ENCODE results near the gene CLSTN1. TPM values are rescaled to one million over a fixed set of nuclear protein-coding genes. Genes with fewer than 3 reads are reported as not detected.

CLSTN1 gene
- total RNA-seq, 1 donor from 2014 or later, result 179 TPM

DNA sequence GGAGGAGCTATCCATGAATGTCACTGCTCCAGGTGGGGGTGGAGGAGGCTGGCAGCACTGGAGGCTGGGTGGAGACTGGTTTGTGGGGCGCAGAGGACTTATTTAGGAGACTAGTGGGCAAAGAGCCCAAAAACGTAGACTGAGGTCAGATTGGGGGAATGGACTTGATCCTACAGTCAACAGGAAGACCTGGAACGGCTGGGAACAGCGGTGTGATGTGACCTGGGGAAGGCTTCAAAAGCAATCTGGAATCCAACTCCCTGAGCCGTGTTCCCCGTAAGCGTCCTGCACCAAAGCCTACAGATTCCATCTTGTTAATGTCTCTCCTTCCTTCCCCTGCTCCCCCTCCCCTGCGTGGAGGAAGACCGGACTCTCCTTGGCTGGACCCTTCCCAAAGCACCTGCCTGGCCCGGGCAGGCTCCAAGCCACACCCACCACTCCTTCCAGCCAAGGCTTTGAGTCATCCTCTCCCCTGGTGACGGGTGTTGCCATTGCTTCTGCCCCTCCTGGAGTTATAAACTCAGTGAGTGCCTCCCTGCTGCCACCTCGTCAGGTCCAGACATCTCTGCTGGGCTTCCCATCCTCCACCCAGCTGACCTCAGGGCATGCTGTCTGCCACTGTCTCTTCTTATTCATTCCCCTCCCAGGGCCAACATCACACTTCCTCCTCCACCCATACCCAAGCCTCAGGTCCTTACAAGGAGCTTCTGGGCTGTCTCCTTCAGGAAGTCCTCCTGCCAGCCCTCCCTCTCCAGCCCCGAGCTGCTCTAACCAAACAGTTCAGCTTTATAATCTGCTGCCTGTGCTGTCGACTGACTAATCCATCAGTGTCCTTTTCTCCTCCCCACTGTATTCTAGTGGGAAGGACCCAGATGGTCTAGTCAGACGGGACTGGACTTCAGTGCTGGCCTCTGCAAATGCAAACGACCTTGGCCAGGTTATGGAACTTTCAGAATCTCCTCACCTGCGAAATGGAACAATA, 1.6 kb upstream of the CLSTN1 start:
- no peaks in the 10 kb centered on the region for H3K9me3 Mint-ChIP-seq (ENCODE audit: unreplicated experiment)

DNA sequence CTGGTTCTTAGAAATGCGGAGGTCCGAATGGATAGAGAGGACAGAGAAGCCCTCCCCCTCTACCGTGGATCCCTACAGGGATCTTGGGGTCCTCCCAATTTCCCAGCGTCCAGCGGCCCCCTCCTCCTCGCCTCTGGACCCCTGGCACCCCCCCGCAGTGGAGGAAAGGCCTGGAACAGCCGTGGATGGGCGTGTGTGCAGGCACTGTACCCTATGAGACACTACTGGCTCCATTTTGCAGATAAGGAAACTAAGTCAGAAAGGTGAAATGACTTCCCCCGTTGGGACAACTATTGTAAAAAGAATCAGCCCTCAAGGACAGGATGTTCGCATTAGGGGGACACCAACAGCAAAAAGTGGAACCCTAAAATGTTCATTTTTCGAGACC, 931 bp upstream of the CLSTN1 start:
- H3K36me3 Mint-ChIP-seq (ENCODE audit: unreplicated experiment), result no peaks in the 10 kb centered on the region
- H3K27ac Mint-ChIP-seq (ENCODE audit: unreplicated experiment), result peak overlapping the region; percentile 83
- no peaks in the 10 kb centered on the region for H3K9me3 Mint-ChIP-seq (ENCODE audit: unreplicated experiment)
- peak overlapping the region; percentile 75 for H3K4me3 Mint-ChIP-seq (ENCODE audit: unreplicated experiment)
- no peaks in the 10 kb centered on the region for H3K27me3 Mint-ChIP-seq (ENCODE audit: unreplicated experiment)
- peaks cover 44% of the 10 kb centered on the region for H3K4me1 Mint-ChIP-seq (ENCODE audit: unreplicated experiment)
- TF ChIP-seq, protein P1, sequence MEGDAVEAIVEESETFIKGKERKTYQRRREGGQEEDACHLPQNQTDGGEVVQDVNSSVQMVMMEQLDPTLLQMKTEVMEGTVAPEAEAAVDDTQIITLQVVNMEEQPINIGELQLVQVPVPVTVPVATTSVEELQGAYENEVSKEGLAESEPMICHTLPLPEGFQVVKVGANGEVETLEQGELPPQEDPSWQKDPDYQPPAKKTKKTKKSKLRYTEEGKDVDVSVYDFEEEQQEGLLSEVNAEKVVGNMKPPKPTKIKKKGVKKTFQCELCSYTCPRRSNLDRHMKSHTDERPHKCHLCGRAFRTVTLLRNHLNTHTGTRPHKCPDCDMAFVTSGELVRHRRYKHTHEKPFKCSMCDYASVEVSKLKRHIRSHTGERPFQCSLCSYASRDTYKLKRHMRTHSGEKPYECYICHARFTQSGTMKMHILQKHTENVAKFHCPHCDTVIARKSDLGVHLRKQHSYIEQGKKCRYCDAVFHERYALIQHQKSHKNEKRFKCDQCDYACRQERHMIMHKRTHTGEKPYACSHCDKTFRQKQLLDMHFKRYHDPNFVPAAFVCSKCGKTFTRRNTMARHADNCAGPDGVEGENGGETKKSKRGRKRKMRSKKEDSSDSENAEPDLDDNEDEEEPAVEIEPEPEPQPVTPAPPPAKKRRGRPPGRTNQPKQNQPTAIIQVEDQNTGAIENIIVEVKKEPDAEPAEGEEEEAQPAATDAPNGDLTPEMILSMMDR (IDR thresholded peaks at IDR 0.05), result no peak
- DNase-seq (ENCODE audit: extremely low spot score, unreplicated experiment), result no peak

More for the DNA sequence above, 1.6 kb upstream of the CLSTN1 start:
- H3K27me3 Mint-ChIP-seq (ENCODE audit: unreplicated experiment), result no peaks in the 10 kb centered on the region
- peak overlapping the region; percentile 83 for H3K27ac Mint-ChIP-seq (ENCODE audit: unreplicated experiment)
- TF ChIP-seq, protein P1 (IDR thresholded peaks at IDR 0.05), result no peak
- no peak for DNase-seq (ENCODE audit: extremely low spot score, unreplicated experiment)
- H3K4me1 Mint-ChIP-seq (ENCODE audit: unreplicated experiment), result peaks cover 40% of the 10 kb centered on the region
- no peaks in the 10 kb centered on the region for H3K36me3 Mint-ChIP-seq (ENCODE audit: unreplicated experiment)
- H3K4me3 Mint-ChIP-seq (ENCODE audit: unreplicated experiment), result peak overlapping the region; percentile 55

DNA sequence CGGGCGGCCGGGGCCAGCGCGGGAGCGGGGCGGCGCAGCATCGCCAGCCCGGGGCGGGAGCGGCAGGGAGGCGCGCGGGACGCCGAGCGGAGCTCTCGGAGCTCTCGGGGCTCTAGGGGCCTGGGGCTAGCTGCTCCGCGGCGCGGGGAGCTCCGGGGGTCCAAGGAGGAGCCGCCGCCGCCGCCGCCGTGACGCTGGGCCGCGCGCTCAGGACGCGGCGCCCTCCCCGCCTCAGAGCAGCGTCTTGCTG, 147 bp downstream of the CLSTN1 start:
- H3K27ac Mint-ChIP-seq (ENCODE audit: unreplicated experiment), result no peak overlapping the region
- H3K4me1 Mint-ChIP-seq (ENCODE audit: unreplicated experiment), result peaks cover 48% of the 10 kb centered on the region
- H3K9me3 Mint-ChIP-seq (ENCODE audit: unreplicated experiment), result no peaks in the 10 kb centered on the region
- TF ChIP-seq, protein P1 (IDR thresholded peaks at IDR 0.05), result no peak
- DNase-seq (ENCODE audit: extremely low spot score, unreplicated experiment), result no peak
- peak overlapping the region; percentile 45 for H3K4me3 Mint-ChIP-seq (ENCODE audit: unreplicated experiment)
- no peaks in the 10 kb centered on the region for H3K36me3 Mint-ChIP-seq (ENCODE audit: unreplicated experiment)
- H3K27me3 Mint-ChIP-seq (ENCODE audit: unreplicated experiment), result no peaks in the 10 kb centered on the region

DNA sequence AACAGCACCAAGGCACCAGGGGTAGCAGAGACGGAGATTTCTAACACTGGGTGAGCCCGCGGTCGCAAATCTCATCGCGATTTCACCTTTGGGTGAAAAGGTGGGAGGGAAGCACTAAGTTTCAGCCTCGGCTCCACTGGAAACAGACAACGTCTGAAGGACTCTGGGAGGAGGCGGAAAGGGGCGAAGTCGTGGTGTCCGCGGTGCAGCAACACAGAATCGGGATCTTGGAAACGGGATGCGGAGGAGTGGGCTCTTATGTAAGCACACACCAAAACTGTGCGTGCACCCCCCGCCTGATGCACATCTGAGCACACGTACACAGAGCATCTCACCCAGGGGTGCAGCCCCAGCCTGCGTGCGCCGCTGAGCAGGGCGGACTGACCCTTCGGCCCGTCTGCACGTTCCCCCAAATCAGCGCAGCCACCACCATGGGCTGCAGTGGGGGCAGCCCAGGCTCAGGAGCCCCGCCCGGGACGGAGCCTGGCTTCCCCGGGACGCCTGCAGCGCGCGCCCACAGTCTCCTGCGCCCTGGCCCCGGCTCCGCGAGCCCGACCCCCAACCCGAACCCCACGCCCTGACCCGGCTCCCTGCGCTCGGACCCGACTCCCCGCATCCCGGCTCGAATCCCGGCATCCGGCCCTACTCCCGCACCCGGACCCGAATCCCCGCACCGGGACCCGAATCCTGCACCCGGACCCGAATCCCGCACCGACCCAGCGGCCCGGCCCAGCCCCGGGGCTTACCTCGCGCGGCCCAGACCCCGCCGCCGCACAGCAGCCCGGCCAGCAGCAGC, 670 bp downstream of the CLSTN1 start:
- H3K27ac Mint-ChIP-seq (ENCODE audit: unreplicated experiment), result peak overlapping the region; percentile 84
- TF ChIP-seq, protein P1 (IDR thresholded peaks at IDR 0.05), result no peak
- no peaks in the 10 kb centered on the region for H3K27me3 Mint-ChIP-seq (ENCODE audit: unreplicated experiment)
- H3K9me3 Mint-ChIP-seq (ENCODE audit: unreplicated experiment), result no peaks in the 10 kb centered on the region
- DNase-seq (ENCODE audit: extremely low spot score, unreplicated experiment), result no peak
- peaks cover 48% of the 10 kb centered on the region for H3K4me1 Mint-ChIP-seq (ENCODE audit: unreplicated experiment)
- peak overlapping the region; percentile 93 for H3K4me3 Mint-ChIP-seq (ENCODE audit: unreplicated experiment)
- no peaks in the 10 kb centered on the region for H3K36me3 Mint-ChIP-seq (ENCODE audit: unreplicated experiment)

DNA sequence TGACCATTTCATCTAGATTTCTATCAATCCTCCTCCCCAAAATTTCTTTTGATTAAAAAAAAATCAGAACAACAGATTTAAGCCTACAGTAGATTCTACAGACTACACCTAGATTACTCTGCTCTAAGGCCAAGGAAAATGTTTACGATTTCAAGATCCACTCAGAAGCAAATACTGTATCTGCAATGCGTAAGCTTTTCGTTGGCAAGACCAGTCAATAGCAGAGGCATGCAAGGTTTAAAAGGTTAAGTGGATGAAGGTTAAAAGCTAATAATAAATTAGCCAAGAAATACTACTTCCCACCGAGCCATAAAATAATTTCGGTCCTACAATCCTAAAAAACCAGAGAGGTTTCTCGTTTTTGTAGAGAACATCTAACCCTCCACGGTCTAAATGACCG, 1.3 kb downstream of the CLSTN1 start:
- H3K27me3 Mint-ChIP-seq (ENCODE audit: unreplicated experiment), result no peaks in the 10 kb centered on the region
- H3K36me3 Mint-ChIP-seq (ENCODE audit: unreplicated experiment), result no peaks in the 10 kb centered on the region
- peak overlapping the region; percentile 84 for H3K27ac Mint-ChIP-seq (ENCODE audit: unreplicated experiment)
- H3K9me3 Mint-ChIP-seq (ENCODE audit: unreplicated experiment), result no peaks in the 10 kb centered on the region
- TF ChIP-seq, protein P1 (IDR thresholded peaks at IDR 0.05), result no peak
- peaks cover 50% of the 10 kb centered on the region for H3K4me1 Mint-ChIP-seq (ENCODE audit: unreplicated experiment)
- DNase-seq (ENCODE audit: extremely low spot score, unreplicated experiment), result no peak
- peak overlapping the region; percentile 93 for H3K4me3 Mint-ChIP-seq (ENCODE audit: unreplicated experiment)

All from osteocyte (in vitro differentiated cells).